Left lung (tissue), 10 donors: Measurements from ENCODE around the gene VOPP1. TPM values are rescaled to one million over a fixed set of nuclear protein-coding genes. Genes with fewer than 3 reads are reported as not detected.

ENCODE experiments used
- ATAC-seq: fragments of 200-7000 bp; cut with Tn5 transposase; one replicate; pipeline ENCODE4 v1.9.1; 2020; ENCODE audit warnings: moderate library complexity
- DNase-seq, 4 donors: peaks; one replicate each; pipeline ENCODE4 v3.0.0-alpha.2; 2013 to 2020
- H3K27ac ChIP-seq, 2 donors: fragments of 200-600 bp; sonication (generic) in 1 of 2; one replicate each; pipeline versions ENCODE4 v1.5.0 to v1.8.0; 2020 to 2021
- H3K27me3 ChIP-seq, 2 donors: fragments of 200-600 bp; sonication (generic) in 1 of 2; one replicate each; pipeline versions ENCODE4 v1.5.0 to v1.8.0; 2020 to 2021
- H3K36me3 ChIP-seq, 2 donors: fragments of 200-600 bp; sonication (generic) in 1 of 2; one replicate each; pipeline versions ENCODE4 v1.5.0 to v1.8.0; 2020 to 2021
- H3K4me1 ChIP-seq, 2 donors: fragments of 200-600 bp; one replicate each; pipeline ENCODE4 v1.8.0; 2021
- H3K4me3 ChIP-seq, 2 donors: fragments of 200-600 bp; sonication (generic) in 1 of 2; one replicate each; pipeline versions ENCODE4 v1.5.0 to v1.8.0; 2020 to 2021; ENCODE audit warnings: mild to moderate bottlenecking in 1 of 2
- H3K9me3 ChIP-seq, 2 donors: fragments of 200-600 bp; sonication (generic) in 1 of 2; one replicate each; pipeline versions ENCODE4 v1.5.0 to v1.8.0; 2020 to 2021
- intact Hi-C, 2 donors: fragments of 100-400 bp; cut with DNase I; formaldehyde crosslinking; loops; one replicate each; pipeline versions ENCODE4 v1.11.2 to v1.14.2; 2022
- polyA plus RNA-seq, 6 donors: library from polyadenylated mRNA; unstranded; fragments of 120-200 nt; gene quantifications; one replicate each; pipeline ENCODE4 v1.2.1, GENCODE V29; 2013; ENCODE audit not compliant: insufficient read length in 6 of 6
- total RNA-seq, 2 donors: library from RNA; stranded (reverse); fragmentation: NEBNext Ultra II Directional; extraction: Animal tissue kit (Norgen Biotek cat#: 25700); gene quantifications; one replicate each; pipeline ENCODE4 v1.2.1, GENCODE V29; 2021
- TF ChIP-seq, protein P1 (sequence below), 2 donors: fragments of 200-600 bp; sonication (generic) in 1 of 2; IDR thresholded peaks; one replicate each; pipeline versions ENCODE4 v1.5.0 to v1.8.0; 2021; ENCODE audit warnings: antibody characterized with exemption in 2 of 2
- donor health status: DM: no; HTN: yes; CAD: no.
- donor health status: DM: no; HTN: no; CAD: no.

The VOPP1 gene
- total and polyA plus RNA-seq, 8 donors = 35.4 to 68.5 (median 40.4) TPM

DNA sequence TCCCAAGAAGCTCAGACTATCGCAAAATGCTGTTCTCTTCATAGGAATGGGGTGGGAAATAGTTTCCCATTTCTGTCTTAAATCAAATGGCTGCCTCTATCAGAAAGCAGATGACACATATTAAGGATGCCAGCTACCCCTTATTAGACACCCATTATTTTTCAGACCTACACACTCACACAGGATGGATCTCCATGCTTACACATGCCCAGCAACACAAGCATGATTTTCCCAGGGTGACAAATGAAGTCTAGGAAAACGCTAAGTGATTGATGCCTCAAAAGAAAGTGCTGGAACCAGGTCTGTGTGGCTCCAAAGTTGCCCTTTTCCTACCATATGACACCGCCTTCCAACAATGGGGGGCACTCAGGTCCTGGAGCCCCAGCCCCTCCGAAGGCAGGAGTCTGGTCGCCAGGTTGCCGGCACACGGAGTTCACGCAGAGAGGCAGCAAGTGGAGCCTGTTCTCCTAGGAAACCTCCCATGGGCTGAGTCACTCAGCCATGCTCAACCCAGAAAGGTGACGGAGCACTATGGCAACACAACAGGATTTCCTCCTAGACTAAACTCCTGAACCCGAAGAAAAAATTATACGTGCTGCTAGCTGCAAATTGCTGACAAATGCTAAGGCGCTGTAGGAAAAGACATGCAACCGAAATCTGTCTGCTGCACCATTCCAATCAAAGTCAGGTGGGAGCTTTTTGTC lies 19.8 kb downstream of the VOPP1 start:
- TF ChIP-seq, protein P1, sequence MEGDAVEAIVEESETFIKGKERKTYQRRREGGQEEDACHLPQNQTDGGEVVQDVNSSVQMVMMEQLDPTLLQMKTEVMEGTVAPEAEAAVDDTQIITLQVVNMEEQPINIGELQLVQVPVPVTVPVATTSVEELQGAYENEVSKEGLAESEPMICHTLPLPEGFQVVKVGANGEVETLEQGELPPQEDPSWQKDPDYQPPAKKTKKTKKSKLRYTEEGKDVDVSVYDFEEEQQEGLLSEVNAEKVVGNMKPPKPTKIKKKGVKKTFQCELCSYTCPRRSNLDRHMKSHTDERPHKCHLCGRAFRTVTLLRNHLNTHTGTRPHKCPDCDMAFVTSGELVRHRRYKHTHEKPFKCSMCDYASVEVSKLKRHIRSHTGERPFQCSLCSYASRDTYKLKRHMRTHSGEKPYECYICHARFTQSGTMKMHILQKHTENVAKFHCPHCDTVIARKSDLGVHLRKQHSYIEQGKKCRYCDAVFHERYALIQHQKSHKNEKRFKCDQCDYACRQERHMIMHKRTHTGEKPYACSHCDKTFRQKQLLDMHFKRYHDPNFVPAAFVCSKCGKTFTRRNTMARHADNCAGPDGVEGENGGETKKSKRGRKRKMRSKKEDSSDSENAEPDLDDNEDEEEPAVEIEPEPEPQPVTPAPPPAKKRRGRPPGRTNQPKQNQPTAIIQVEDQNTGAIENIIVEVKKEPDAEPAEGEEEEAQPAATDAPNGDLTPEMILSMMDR (IDR thresholded peaks at IDR 0.05) = no peak
- intact Hi-C loops = no loop called here
- no peak overlapping the region for H3K4me3 ChIP-seq
- ATAC-seq = peak; percentile 78
- H3K36me3 ChIP-seq = peaks cover 0 to 10% of the 10 kb centered on the region in 2 donors
- DNase-seq = peak in 1 of 4 donors; percentile 49
- peak overlapping the region in 1 of 2 donors; percentile 67 for H3K27ac ChIP-seq
- no peaks in the 10 kb centered on the region for H3K27me3 ChIP-seq
- no peaks in the 10 kb centered on the region for H3K9me3 ChIP-seq
- H3K4me1 ChIP-seq = peaks cover 5 to 46% of the 10 kb centered on the region in 2 donors

DNA sequence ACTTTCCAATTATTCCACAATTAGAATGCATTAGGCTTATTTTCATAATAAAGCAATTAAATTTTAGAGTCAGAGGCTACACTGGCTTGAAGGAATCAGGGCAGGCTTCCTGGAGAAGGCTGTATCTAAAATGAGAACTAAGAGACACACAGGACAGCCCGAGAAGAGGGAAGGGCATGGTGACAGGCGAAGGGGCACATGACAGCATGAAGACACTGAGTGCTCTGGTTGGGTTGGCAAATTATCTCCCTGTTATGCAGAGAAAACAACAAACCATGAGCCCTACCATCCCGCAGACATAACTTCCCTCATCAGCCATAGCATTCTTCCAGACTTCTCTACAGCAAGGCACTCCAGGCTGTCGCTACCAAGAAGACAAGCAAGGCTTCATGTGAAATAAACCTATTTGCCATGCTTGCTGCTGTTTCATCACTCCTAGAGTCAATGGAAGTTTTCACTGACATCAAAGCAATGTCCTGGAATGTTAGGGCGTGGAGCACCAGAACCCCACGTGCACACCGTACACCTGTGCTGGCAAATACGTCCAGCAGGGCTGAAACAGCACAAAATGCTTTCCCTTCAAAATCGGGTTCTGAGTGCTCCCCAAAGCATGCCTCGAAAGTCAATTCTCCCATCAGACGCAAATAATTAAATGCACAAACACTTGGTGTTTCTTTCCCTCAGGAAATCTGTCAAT lies 21.3 kb downstream of the VOPP1 start:
- Histone ChIP-seq H3K27ac (no peak overlapping the region), H3K4me1 (peaks cover 12 to 59% of the 10 kb centered on the region in 2 donors), H3K9me3 (no peaks in the 10 kb centered on the region), H3K36me3 (peaks cover 0 to 8% of the 10 kb centered on the region in 2 donors), H3K4me3 (no peak overlapping the region), H3K27me3 (no peaks in the 10 kb centered on the region)
- ATAC-seq (peak; percentile 10), DNase-seq (no peak)
- TF ChIP-seq, protein P1 (IDR thresholded peaks at IDR 0.05) = no peak
- intact Hi-C loops = no loop called here

DNA sequence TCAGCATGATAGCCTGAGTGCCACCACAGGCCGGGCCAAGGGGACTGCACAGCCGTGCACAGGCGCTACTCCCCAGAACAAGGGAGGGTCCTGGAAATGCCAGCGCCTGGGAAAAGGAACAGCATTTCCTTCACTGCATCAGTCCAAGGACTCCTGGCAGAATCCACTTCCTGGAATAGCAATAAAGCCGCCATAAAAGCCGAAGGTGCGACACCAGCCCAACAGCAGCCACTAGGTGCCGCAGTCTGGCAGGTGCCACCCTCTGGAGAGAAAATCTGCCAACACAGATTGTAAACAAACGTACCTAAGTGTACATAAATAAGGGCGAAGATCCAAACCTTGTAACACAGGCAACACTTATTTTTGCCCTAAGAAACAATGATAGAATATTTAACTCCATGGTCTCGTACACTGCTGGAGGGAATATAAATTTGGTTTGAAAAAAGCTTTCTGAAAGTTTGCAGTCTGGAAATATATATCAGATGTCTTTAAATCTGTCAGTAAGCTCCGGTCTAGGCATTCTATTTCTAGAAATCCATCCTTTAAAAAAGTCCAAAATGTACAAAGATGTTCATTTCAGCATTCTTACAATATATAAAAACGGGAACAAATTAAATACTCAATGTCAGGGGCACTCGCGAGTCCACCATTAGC lies 22.2 kb downstream of the VOPP1 start:
- H3K36me3 ChIP-seq = no peaks in the 10 kb centered on the region
- intact Hi-C loops = no loop called here
- H3K9me3 ChIP-seq = no peaks in the 10 kb centered on the region
- no peak overlapping the region for H3K4me3 ChIP-seq
- no peaks in the 10 kb centered on the region for H3K27me3 ChIP-seq
- TF ChIP-seq, protein P1 (IDR thresholded peaks at IDR 0.05) = no peak
- no peak for ATAC-seq
- DNase-seq = no peak
- no peak overlapping the region for H3K27ac ChIP-seq
- H3K4me1 ChIP-seq = peaks cover 12 to 63% of the 10 kb centered on the region in 2 donors

DNA sequence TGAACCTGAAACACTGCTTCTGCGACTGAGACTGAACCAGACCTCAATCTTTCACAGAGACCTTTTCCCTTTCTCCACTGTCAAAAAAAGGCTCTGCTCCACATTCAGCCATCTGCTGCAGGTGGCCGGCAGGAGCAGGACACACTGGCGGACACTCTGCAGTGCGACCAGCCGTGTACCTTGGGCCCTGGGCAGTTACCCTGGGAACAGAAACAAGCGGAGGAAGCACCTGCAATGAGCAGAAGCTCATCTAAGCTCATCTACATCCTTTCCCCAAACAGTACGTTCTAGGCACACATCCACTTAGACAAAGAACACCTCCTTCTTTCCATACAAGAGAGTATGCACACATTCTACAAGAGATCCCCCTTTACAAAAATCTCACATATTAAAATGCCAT lies 22.8 kb downstream of the VOPP1 start:
- Histone ChIP-seq H3K4me1 (peaks cover 12 to 62% of the 10 kb centered on the region in 2 donors), H3K36me3 (no peaks in the 10 kb centered on the region), H3K27me3 (no peaks in the 10 kb centered on the region), H3K9me3 (no peaks in the 10 kb centered on the region), H3K27ac (no peak overlapping the region), H3K4me3 (no peak overlapping the region)
- DNase-seq (no peak), ATAC-seq (no peak)
- TF ChIP-seq, protein P1 (IDR thresholded peaks at IDR 0.05) = no peak
- intact Hi-C loops = no loop called here

DNA sequence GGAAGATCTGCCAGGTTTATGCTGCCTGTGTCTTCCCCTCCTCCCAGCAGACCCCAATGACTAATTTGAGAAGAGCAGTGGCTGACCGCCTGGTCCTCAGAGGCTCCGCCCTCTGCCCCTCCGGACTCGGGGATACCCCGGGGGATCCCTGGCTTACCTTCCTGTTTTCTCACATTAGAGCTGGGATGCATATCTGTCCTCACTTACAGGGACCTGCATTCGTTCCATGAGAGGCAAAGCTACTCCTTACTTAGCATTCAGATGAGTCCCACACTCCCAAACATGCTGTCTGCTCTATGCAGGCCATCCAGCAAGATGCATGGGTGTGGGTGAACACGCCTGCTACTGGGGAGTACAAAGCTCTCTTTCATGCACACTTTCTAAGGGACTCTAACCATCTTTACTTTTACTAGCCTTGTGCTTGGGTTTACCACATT lies 24.0 kb downstream of the VOPP1 start:
- H3K36me3 ChIP-seq = no peaks in the 10 kb centered on the region
- DNase-seq = no peak

More for the DNA sequence above, 24.0 kb downstream of the VOPP1 start:
- intact Hi-C loops = no loop called here
- ATAC-seq = no peak
- H3K9me3 ChIP-seq = no peaks in the 10 kb centered on the region
- no peak overlapping the region for H3K4me3 ChIP-seq
- no peak overlapping the region for H3K27ac ChIP-seq
- TF ChIP-seq, protein P1 (IDR thresholded peaks at IDR 0.05) = no peak
- H3K27me3 ChIP-seq = no peaks in the 10 kb centered on the region
- H3K4me1 ChIP-seq = peaks cover 12 to 53% of the 10 kb centered on the region in 2 donors
